HT-29 (cell line): Measurements from ENCODE around the gene ZNF497. TPM values are rescaled to one million over a fixed set of nuclear protein-coding genes. Genes with fewer than 3 reads are reported as not detected.
"Not testable (repeated sequence)": the region's sequence is repeated elsewhere in the genome, so short reads cannot be mapped to it uniquely, and the experiment has no call there.

Source experiments
- DNase-seq: peaks from one replicate; pipeline ENCODE4 v3.0.0-alpha.2; 2015; ENCODE audit warnings: low spot score
- total RNA-seq: library from RNA; depleted of rRNA; stranded (reverse); fragments of >200 nt; shearing (Covaris generic); gene quantifications from 2 replicates; pipeline ENCODE4 v1.2.3, GENCODE V29; 2014

The ZNF497 gene
- total RNA-seq, 1 experiment from 2014 or later, result 2.0 TPM

- peak; percentile 56 for DNase-seq
Measured at GRCh38 chr19:58394821-58395219, 32.3 kb upstream of the ZNF497 start.

- no peak for DNase-seq
Measured at GRCh38 chr19:58393725-58394033, 31.1 kb upstream of the ZNF497 start.

- no peak for DNase-seq
Measured at GRCh38 chr19:58392945-58393724, 30.6 kb upstream of the ZNF497 start.

- DNase-seq, result no peak
Measured at GRCh38 chr19:58388175-58388526, 25.6 kb upstream of the ZNF497 start.

GRCh38 chr19:58387338-58388174 lies 25.0 kb upstream of the ZNF497 start:
- DNase-seq, result no peak

GRCh38 chr19:58386576-58387337 lies 24.2 kb upstream of the ZNF497 start, which contains the start of gene RPS5:
Gene RPS5 (plus strand): TSS chr19:58387269. CDS start chr19:58388138, 869 bp downstream.
- DNase-seq, result peak; percentile 100

- peak; percentile 63 for DNase-seq
Measured at GRCh38 chr19:58385891-58386575, 23.5 kb upstream of the ZNF497 start.

- DNase-seq, result no peak
Measured at GRCh38 chr19:58385313-58385890, 22.9 kb upstream of the ZNF497 start.

GRCh38 chr19:58382997-58383603 lies 20.5 kb upstream of the ZNF497 start:
- DNase-seq, result no peak

- DNase-seq, result no peak
Measured at GRCh38 chr19:58381460-58382212, 19.1 kb upstream of the ZNF497 start.

GRCh38 chr19:58380662-58381459 lies 18.3 kb upstream of the ZNF497 start, which contains the start of gene ZNF837:
Gene ZNF837 (minus strand): TSS chr19:58381030. CDS start chr19:58369332, 11,698 bp downstream.
- peak; percentile 100 for DNase-seq

GRCh38 chr19:58380037-58380661 lies 17.6 kb upstream of the ZNF497 start:
- DNase-seq, result no peak

GRCh38 chr19:58379246-58379645 lies 16.7 kb upstream of the ZNF497 start:
- DNase-seq, result no peak

GRCh38 chr19:58376724-58377123 lies 14.2 kb upstream of the ZNF497 start:
- not testable (repeated sequence) for DNase-seq

GRCh38 chr19:58374200-58374599 lies 11.6 kb upstream of the ZNF497 start:
- DNase-seq, result no peak

GRCh38 chr19:58372311-58373133 lies 10.0 kb upstream of the ZNF497 start:
- DNase-seq, result peak; percentile 50

GRCh38 chr19:58368561-58369360 lies 6.2 kb upstream of the ZNF497 start:
- no peak for DNase-seq
